ENCODE measurements around the gene ARNT2. TPM values are rescaled to one million over a fixed set of nuclear protein-coding genes. Genes with fewer than 3 reads are reported as not detected.
A peak's percentile ranks its signal among the peaks of the same experiment; 100 is the strongest.

The ARNT2 gene
- 10 to 100 TPM in 6 of 8 experiments, 1 to 10 TPM in 2; 2.4 to 64.2 (median 23.9) TPM for total RNA-seq

DNA sequence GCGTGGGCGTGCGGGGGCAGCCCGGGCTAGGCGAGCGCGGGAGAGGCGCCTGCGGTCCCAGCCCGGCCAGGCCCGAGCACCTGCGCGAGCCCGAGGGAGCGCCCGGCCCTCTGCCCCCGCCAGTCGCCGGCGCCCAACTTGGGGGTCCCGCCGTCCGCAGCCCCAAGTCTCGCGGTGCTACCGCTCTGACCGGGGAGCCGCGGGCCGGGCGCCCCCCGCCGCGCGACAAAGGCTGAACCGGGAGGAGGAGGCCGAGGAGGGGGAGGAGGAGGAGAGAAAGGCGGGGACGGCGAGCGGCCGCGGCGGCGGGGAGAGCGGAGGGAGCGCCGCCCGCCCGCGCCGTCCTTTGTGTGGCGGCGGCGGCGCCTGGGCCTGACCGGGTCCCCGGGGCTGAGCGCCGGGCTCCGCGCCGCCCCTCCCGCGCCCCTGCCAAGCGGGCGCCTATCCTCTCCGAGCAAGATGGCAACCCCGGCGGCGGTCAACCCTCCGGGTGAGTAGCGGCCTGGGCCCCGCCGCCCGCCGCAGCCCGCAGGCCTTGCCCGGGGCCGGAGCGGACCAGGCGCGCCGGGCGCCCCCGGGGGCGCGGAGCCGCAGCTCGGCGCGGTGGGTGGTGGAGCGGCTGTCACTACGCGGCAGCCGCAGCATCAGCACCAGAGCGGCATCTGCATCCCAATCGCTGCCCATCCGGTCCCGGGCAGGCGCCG, at the start of gene ARNT2:
Gene ARNT2 (plus strand): TSS at position 326 of the 704 bp plus-strand sequence. CDS start 134 bp downstream, at position 460.
- WGBS, 10 experiments: 0% methylated on average over 6 of the region's 102 CpGs; no CpG with 5 or more reads in 9 of the 10 experiments
- Histone ChIP-seq H3K4me3 (peak within 1 kb of the TSS; percentile 61 to 75 (median 66)), H3K4me1 (replicated peaks in 1 of 2) (peaks cover 22 to 31% of the 10 kb centered on the region in 2 donors), H3K27ac (peak within 1 kb of the TSS; percentile 89)
- in situ Hi-C loops (cut with MboI; ENCODE audit: low pct_unique_long_range_greater_than_20kb in 2 of 9, low sequenced_read_pairs in 9 of 9, unreplicated experiment in 9 of 9): no loop called here
- ATAC-seq (replicated peaks in 6 of 8): peak; percentile 69 to 81 (median 72)

DNA sequence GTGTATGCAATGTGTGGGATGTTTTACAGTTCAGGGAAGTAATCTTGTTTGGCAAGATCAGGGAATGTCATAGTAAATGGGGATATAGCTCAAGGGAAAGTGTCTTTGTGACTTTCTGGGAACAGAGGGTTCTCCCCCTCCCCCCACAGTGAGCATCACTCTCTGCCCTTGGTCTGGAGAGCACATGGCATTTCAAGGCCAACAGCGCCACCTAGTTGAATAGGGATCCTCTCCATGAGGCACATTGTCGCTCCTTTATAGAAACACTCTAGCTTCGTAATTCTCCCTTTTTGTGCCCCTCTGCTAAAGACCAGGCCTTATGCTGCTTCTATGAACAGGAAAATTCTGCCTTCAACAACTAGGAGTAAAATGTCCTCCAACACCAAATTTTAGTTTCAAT, 37.1 kb upstream of the ARNT2 start:
- WGBS, 10 experiments: 17 to 96% (median 86%) methylated on average over 1 to 3 of the region's 3 CpGs; no CpG with 5 or more reads in 5 of the 10 experiments
- no peak overlapping the region for H3K27ac ChIP-seq
- H3K4me1 ChIP-seq (replicated peaks in 1 of 2): no peaks in the 10 kb centered on the region
- in situ Hi-C loops (cut with MboI; ENCODE audit: low pct_unique_long_range_greater_than_20kb in 2 of 9, low sequenced_read_pairs in 9 of 9, unreplicated experiment in 9 of 9): no loop called here
- H3K4me3 ChIP-seq: no peak overlapping the region
- ATAC-seq (replicated peaks in 6 of 8): peak in 2 of 8 experiments; percentile 45 to 65

DNA sequence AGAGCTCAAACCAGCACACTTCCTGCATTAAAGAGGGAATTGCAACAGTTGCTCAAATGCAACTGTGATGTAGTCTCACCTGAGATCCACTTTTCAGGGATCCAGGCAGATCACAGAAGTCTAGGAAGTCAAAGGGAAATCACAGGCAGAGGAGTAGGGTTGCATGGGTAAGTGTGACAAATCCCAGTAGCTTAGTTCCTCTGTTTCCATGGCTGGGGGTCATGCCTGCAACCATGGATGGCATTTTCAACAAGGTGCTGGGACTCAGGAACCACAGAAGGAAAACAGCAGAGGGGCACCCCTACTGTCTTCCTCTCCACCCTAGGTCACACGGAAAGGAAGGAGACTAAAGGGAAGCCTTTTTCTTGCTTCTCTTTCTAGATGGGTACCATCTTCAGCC, 36.5 kb upstream of the ARNT2 start:
- Histone ChIP-seq H3K27ac (no peak overlapping the region), H3K4me1 (replicated peaks in 1 of 2) (no peaks in the 10 kb centered on the region), H3K4me3 (no peak overlapping the region)
- WGBS, 10 experiments: 22 to 88% (median 63%) methylated on average over 1 of the region's 1 CpG; no CpG with 5 or more reads in 6 of the 10 experiments
- no peak for ATAC-seq (replicated peaks in 6 of 8)
- in situ Hi-C loops (cut with MboI; ENCODE audit: low pct_unique_long_range_greater_than_20kb in 2 of 9, low sequenced_read_pairs in 9 of 9, unreplicated experiment in 9 of 9): no loop called here

DNA sequence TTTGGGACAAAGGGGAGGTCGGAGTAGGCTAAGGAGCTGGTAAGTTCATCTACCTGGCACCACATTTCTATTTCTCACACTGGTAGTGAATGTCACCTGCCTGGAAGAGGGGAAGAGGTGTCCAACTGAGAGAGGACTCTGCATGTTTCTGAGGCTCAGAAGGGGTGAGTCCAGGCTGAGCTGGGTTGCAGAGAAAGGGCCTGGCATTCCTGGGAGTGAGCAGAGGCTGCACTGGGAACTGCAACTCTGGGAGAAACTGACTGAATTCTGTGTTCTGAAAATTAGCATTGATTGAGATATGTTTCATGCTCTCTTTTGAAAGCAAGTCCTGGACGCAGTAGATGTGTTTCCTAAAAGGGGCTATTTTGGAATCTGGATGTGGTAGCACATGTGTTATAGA, 32.3 kb upstream of the ARNT2 start:
- no peak overlapping the region for H3K4me3 ChIP-seq
- H3K27ac ChIP-seq: no peak overlapping the region
- ATAC-seq (replicated peaks in 6 of 8): no peak
- no peaks in the 10 kb centered on the region for H3K4me1 ChIP-seq (replicated peaks in 1 of 2)
- WGBS, 10 experiments: 29 to 100% (median 86%) methylated on average over 1 to 2 of the region's 2 CpGs; no CpG with 5 or more reads in 1 of the 10 experiments
- in situ Hi-C loops (cut with MboI; ENCODE audit: low pct_unique_long_range_greater_than_20kb in 2 of 9, low sequenced_read_pairs in 9 of 9, unreplicated experiment in 9 of 9): no loop called here

DNA sequence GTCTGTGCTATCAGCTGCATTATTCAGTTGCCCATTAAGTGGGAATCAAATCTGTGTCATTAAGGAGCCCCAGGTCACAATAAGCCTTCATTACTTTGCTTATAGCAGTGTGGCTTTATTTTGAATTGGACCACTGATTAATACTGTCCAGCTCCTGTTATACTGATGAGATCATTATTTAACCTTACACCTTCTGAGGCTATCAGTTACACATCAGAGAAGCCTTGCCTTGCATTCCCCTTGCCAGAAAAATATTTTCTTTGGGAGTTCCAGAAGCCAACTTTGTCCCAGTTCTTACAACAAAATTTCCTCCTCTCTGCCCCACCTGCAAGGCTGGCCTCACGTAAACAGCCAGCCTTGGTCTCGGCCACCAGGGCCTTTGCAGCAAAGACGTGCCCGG, 29.7 kb upstream of the ARNT2 start:
- Histone ChIP-seq H3K4me1 (replicated peaks in 1 of 2) (peaks cover 0 to 5% of the 10 kb centered on the region in 2 donors), H3K4me3 (no peak overlapping the region), H3K27ac (no peak overlapping the region)
- in situ Hi-C loops (cut with MboI; ENCODE audit: low pct_unique_long_range_greater_than_20kb in 2 of 9, low sequenced_read_pairs in 9 of 9, unreplicated experiment in 9 of 9): no loop called here
- WGBS, 10 experiments: 51 to 93% (median 75%) methylated on average over 1 to 4 of the region's 4 CpGs; no CpG with 5 or more reads in 5 of the 10 experiments
- ATAC-seq (replicated peaks in 6 of 8): peak in 2 of 8 experiments; percentile 19 to 41

DNA sequence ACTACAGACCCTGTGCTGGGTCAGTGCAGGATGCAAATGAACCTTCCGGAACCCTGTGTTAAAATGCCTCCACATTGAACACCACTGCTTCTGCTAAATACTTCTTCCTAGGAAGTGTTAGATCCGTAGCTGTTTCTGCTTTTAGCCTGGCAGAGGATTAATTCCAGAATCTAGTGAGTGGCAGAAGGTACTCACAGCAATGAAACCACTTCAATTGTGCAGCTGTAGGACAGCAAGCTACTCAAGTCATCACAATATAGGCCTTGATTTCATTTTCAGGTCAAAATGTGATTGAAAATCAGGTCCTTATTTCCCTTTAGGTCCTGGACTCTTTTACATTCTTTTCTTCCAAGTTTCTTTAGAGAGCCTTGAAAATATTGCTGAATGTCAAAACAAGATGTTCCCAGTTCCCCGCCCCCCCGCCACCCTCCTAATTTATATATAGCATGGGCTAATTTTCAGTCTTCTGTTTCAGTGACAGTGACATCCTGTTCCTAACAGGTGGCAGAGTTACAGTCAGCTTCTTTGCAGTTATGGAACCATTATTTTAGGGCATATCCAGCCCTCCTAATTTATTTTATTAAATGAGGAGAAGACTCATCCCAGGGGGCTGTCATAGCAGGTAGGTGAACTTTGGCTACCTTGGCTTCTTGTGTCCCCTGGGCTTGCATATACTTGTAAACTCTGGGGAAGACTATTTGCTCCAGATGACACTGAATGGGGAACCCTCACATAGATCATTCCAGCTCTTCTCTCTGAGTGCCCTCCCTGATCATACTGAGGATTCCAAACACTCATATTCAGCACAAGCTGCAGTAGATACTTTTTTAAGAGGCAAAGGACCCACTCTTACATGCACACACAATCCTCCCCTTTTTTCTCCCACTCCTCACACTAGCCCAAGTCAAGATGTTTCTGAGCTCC, 28.0 kb upstream of the ARNT2 start:
- Histone ChIP-seq H3K27ac (no peak overlapping the region), H3K4me3 (no peak overlapping the region), H3K4me1 (replicated peaks in 1 of 2) (peaks cover 8 to 19% of the 10 kb centered on the region in 2 donors)
- ATAC-seq (replicated peaks in 6 of 8): no peak
- WGBS, 10 experiments: 0 to 100% (median 82%) methylated on average over 1 to 4 of the region's 4 CpGs; no CpG with 5 or more reads in 2 of the 10 experiments
- in situ Hi-C loops (cut with MboI; ENCODE audit: low pct_unique_long_range_greater_than_20kb in 2 of 9, low sequenced_read_pairs in 9 of 9, unreplicated experiment in 9 of 9): no loop called here

DNA sequence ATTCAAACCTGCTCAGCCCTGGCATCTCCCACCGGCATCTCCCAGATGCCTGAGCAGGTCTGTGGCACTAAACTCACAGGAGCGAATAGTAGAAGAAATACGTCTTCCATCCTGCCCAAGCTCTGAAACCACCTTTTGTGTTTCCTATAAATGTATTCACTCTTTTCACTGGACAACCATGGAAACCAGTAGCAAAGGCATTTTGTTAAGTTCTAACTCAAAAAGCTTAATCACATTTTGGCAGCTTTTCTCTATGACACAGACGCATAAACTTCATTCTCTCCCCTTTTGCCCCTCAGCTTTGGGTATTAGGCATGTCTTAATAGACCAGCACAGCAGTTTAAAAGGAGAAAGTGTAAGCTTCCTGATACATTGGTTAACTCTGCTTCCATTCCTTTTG, 24.5 kb upstream of the ARNT2 start:
- H3K4me1 ChIP-seq (replicated peaks in 1 of 2): peaks cover 8 to 19% of the 10 kb centered on the region in 2 donors
- in situ Hi-C loops (cut with MboI; ENCODE audit: low pct_unique_long_range_greater_than_20kb in 2 of 9, low sequenced_read_pairs in 9 of 9, unreplicated experiment in 9 of 9): no loop called here
- peak in 4 of 8 experiments; percentile 51 to 87 (median 74) for ATAC-seq (replicated peaks in 6 of 8)
- H3K4me3 ChIP-seq: no peak overlapping the region
- 43 to 89% (median 59%) methylated on average over 3 to 4 of the region's 4 CpGs; no CpG with 5 or more reads in 3 of the 10 experiments for WGBS, 10 experiments
- peak overlapping the region in 1 of 2 donors; percentile 7 for H3K27ac ChIP-seq

DNA sequence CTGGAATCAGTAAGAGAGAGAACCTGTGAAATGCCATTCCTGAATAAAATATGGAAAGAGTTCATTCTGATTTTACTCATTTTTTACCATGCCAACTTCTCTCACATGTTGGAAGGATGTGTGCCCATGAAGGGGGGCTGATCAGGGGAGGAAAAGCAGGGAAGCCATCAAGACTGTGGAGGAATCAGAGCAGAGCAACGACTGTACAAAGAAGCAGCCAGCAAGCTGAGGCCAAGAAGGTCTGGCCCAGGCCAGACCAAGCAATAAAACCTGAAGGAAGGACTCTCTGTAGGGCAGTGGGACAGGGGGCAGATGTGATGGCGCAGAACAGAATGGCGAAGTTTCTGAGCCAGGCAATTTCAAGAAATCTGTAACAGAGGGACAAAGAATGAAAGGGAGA, 24.0 kb upstream of the ARNT2 start:
- in situ Hi-C loops (cut with MboI; ENCODE audit: low pct_unique_long_range_greater_than_20kb in 2 of 9, low sequenced_read_pairs in 9 of 9, unreplicated experiment in 9 of 9): no loop called here
- ATAC-seq (replicated peaks in 6 of 8): peak in 3 of 8 experiments; percentile 40 to 58 (median 47)
- H3K4me1 ChIP-seq (replicated peaks in 1 of 2): peaks cover 8 to 19% of the 10 kb centered on the region in 2 donors
- no peak overlapping the region for H3K4me3 ChIP-seq
- 40 to 100% (median 63%) methylated on average over 1 to 3 of the region's 3 CpGs; no CpG with 5 or more reads in 2 of the 10 experiments for WGBS, 10 experiments
- H3K27ac ChIP-seq: peak overlapping the region in 1 of 2 donors; percentile 7

DNA sequence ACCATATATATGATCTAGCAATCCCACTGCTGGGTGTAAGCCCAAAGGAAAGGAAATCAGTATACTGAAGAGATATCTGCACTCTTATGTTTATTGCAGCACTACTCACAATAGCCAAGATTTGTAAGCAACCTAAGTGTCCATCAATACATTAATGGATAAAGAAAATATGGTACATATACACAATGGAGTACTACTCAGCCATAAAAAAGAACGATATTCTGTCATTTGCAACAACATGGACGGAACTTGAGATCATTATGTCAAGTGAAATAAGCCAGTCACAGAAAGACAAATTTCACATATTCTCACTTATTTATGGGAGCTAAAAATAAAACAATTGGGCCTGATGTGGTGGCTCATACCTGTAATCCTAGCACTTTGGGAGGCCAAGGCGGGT, 21.9 kb upstream of the ARNT2 start:
- ATAC-seq (replicated peaks in 6 of 8): no peak
- no peak overlapping the region for H3K27ac ChIP-seq
- in situ Hi-C loops (cut with MboI; ENCODE audit: low pct_unique_long_range_greater_than_20kb in 2 of 9, low sequenced_read_pairs in 9 of 9, unreplicated experiment in 9 of 9): no loop called here
- peaks cover 8 to 19% of the 10 kb centered on the region in 2 donors for H3K4me1 ChIP-seq (replicated peaks in 1 of 2)
- 55 to 100% (median 100%) methylated on average over 1 to 3 of the region's 3 CpGs for WGBS, 10 experiments
- no peak overlapping the region for H3K4me3 ChIP-seq

DNA sequence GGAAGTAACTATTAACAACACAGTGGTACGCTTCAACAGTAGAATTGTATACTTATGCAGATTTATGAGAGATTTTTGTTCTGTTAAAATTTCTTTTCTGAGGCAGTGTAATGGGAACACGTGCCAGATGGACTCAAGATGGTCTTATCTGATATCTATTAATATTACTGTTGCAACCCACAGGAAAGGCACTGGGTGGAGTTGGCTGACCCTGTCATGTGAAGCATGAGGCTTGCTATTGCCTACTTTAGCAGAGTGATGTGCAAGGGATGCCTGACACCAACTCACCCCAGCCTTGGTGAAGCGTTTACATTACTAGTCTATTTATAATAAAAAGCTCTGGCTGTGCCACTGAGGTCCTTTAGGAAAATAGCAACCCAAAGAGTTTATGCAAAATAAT, 19.8 kb upstream of the ARNT2 start:
- H3K4me1 ChIP-seq (replicated peaks in 1 of 2): peaks cover 8 to 14% of the 10 kb centered on the region in 2 donors
- 8 to 100% (median 81%) methylated on average over 1 to 3 of the region's 3 CpGs for WGBS, 10 experiments
- H3K4me3 ChIP-seq: no peak overlapping the region
- in situ Hi-C loops (cut with MboI; ENCODE audit: low pct_unique_long_range_greater_than_20kb in 2 of 9, low sequenced_read_pairs in 9 of 9, unreplicated experiment in 9 of 9): no loop called here
- H3K27ac ChIP-seq: no peak overlapping the region
- peak in 6 of 8 experiments; percentile 26 to 90 (median 65) for ATAC-seq (replicated peaks in 6 of 8)

DNA sequence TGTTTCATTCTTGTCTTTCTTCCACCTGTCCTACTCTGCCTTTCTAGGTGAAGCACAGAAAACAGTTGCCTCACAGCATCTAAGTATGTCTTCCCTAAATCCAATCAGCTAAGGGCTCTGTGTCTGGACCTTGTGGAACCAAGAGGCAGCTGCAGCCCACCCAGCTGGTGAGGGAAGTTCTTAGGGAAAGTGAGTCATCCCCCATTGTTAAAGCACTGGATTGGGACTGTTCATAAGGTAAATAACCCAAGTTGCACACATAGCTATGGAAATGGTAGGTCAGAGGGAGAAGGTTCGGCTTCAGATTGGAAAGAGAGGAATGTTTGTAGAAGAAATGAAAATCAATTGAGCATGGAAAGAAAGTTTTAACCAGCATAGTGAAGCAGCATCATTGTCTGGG, 18.0 kb upstream of the ARNT2 start:
- no peaks in the 10 kb centered on the region for H3K4me1 ChIP-seq (replicated peaks in 1 of 2)
- 50 to 100% (median 83%) methylated on average over 1 of the region's 1 CpG; no CpG with 5 or more reads in 6 of the 10 experiments for WGBS, 10 experiments
- ATAC-seq (replicated peaks in 6 of 8): no peak
- no peak overlapping the region for H3K27ac ChIP-seq
- in situ Hi-C loops (cut with MboI; ENCODE audit: low pct_unique_long_range_greater_than_20kb in 2 of 9, low sequenced_read_pairs in 9 of 9, unreplicated experiment in 9 of 9): no loop called here
- no peak overlapping the region for H3K4me3 ChIP-seq

DNA sequence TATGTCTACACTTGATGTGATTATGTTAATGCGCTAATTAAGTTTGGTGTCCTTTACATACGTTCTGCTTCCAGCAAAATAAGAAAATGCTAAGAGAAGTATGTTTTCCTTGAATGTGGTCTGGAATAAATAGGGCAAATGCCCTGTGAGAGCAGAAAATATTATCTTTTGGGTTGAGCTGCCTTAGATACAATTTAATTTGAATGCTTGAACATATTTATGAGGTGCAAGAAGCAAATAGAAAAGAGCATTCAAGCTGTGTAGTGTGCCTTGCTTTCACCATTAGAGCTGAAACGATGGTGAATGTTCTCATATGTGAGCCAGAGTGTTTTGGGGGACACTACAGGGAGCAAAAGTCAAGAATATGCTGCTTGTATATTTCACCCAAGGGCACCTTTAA, 15.9 kb upstream of the ARNT2 start:
- 4 to 100% (median 73%) methylated on average over 1 to 3 of the region's 3 CpGs; no CpG with 5 or more reads in 2 of the 10 experiments for WGBS, 10 experiments
- ATAC-seq (replicated peaks in 6 of 8): peak in 1 of 8 experiments; percentile 30
- in situ Hi-C loops (cut with MboI; ENCODE audit: low pct_unique_long_range_greater_than_20kb in 2 of 9, low sequenced_read_pairs in 9 of 9, unreplicated experiment in 9 of 9): no loop called here

DNA sequence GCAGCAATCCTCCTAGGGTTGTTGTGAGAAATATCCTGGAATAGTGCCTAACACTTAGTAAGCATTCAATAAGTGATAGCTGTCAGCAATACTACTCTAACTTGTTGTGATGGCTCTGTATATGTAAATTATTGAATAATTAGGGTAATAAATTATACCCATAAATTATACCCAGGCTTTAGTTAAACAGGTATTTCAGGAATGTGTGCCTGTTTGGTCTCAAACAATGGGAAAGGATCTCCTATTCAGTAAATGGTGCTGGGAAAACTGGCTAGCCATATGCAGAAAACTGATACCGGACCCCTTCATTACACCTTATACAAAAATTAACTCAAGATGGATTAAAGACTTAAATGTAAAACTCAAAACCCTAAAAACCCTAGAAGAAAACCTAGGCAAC, 14.8 kb upstream of the ARNT2 start:
- in situ Hi-C loops (cut with MboI; ENCODE audit: low pct_unique_long_range_greater_than_20kb in 2 of 9, low sequenced_read_pairs in 9 of 9, unreplicated experiment in 9 of 9): no loop called here
- peak in 2 of 8 experiments; percentile 22 to 25 for ATAC-seq (replicated peaks in 6 of 8)
- no peak overlapping the region for H3K4me3 ChIP-seq
- no peak overlapping the region for H3K27ac ChIP-seq
- 20 to 100% (median 80%) methylated on average over 1 of the region's 1 CpG; no CpG with 5 or more reads in 1 of the 10 experiments for WGBS, 10 experiments
- no peaks in the 10 kb centered on the region for H3K4me1 ChIP-seq (replicated peaks in 1 of 2)

More for the DNA sequence above, 15.9 kb upstream of the ARNT2 start:
- no peak overlapping the region for H3K4me3 ChIP-seq
- no peak overlapping the region for H3K27ac ChIP-seq
- no peaks in the 10 kb centered on the region for H3K4me1 ChIP-seq (replicated peaks in 1 of 2)

Measured in motor neuron (in vitro differentiated cells).